Tibial artery (tissue), 4 donors: ENCODE results near the gene TNFSF11.
"Not testable (repeated sequence)": the region's sequence is repeated elsewhere in the genome, so short reads cannot be mapped to it uniquely, and the experiment has no call there.

Source experiments
- DNase-seq, 2 donors: peaks; one replicate each; pipeline ENCODE4 v3.0.0-alpha.2; 2019
- H3K27ac ChIP-seq, 2 donors: fragments of 200-600 bp; sonication (generic) in 1 of 2; 1 replicate in 1 of 2; 2 replicates in 1 of 2; pipeline ENCODE4 v1.5.1; 2018 to 2019; ENCODE audit warnings: mild to moderate bottlenecking in 1 of 2
- H3K27me3 ChIP-seq, 2 donors: fragments of 200-600 bp; sonication (generic) in 1 of 2; one replicate each; pipeline versions ENCODE4 v1.5.1 to v1.6.0; 2016 to 2019
- H3K36me3 ChIP-seq, 3 donors: fragments of 200-600 bp; sonication (generic) in 2 of 3; one replicate each; pipeline ENCODE4 v1.5.1; 2016 to 2019; ENCODE audit warnings: mild to moderate bottlenecking in 2 of 3
- H3K4me1 ChIP-seq, 4 donors: fragments of 200-600 bp; sonication (generic) in 2 of 4; 1 replicate in 3 of 4; 2 replicates in 1 of 4; pipeline ENCODE4 v1.5.1; 2016 to 2019
- H3K4me3 ChIP-seq, 2 donors: fragments of 200-600 bp; sonication (generic) in 1 of 2; 1 replicate in 1 of 2; 2 replicates in 1 of 2; pipeline ENCODE4 v1.5.1; 2018 to 2019; ENCODE audit warnings: mild to moderate bottlenecking in 2 of 2
- H3K9me3 ChIP-seq, 3 donors: fragments of 200-600 bp; sonication (generic) in 1 of 3; one replicate each; pipeline ENCODE4 v1.5.1; 2016 to 2019
- CTCF ChIP-seq, 2 experiments: fragments of 200-600 bp in 1 of 2; fragments of 450-650 bp in 1 of 2; IDR thresholded peaks; one replicate each; pipeline ENCODE4 v1.5.1; 2017 to 2019; ENCODE audit warnings: antibody characterized with exemption in 2 of 2, mild to moderate bottlenecking in 1 of 2, moderate library complexity in 1 of 2
- intact Hi-C: fragments of 100-400 bp; cut with DNase I; formaldehyde crosslinking; loops from one replicate; pipeline ENCODE4 v1.15.0; 2023; ENCODE audit warnings: low total_unique reads

The TNFSF11 gene

GRCh38 chr13:42549552-42549936, 24.4 kb upstream of the TNFSF11 start:
- Histone ChIP-seq H3K9me3 (no peaks in the 10 kb centered on the region), H3K4me3 (no peak overlapping the region), H3K36me3 (no peaks in the 10 kb centered on the region), H3K4me1 (no peaks in the 10 kb centered on the region), H3K27me3 (no peaks in the 10 kb centered on the region), H3K27ac (no peak overlapping the region)
- no peak for DNase-seq
- intact Hi-C loops: no loop called here
- TF ChIP-seq CTCF (IDR thresholded peaks at IDR 0.05): no peak

- no peaks in the 10 kb centered on the region for H3K9me3 ChIP-seq
- H3K27me3 ChIP-seq: no peaks in the 10 kb centered on the region
- no peak overlapping the region for H3K27ac ChIP-seq
- H3K4me1 ChIP-seq: no peaks in the 10 kb centered on the region
- intact Hi-C loops: no loop called here
- DNase-seq: no peak
- H3K36me3 ChIP-seq: no peaks in the 10 kb centered on the region
- TF ChIP-seq CTCF (IDR thresholded peaks at IDR 0.05): no peak
- H3K4me3 ChIP-seq: no peak overlapping the region
These were observed 22.3 kb upstream of the TNFSF11 start for GRCh38 chr13:42551611-42552010.

GRCh38 chr13:42553098-42554046, 20.6 kb upstream of the TNFSF11 start:
- Histone ChIP-seq H3K27me3 (no peaks in the 10 kb centered on the region), H3K9me3 (no peaks in the 10 kb centered on the region), H3K36me3 (no peaks in the 10 kb centered on the region), H3K27ac (no peak overlapping the region), H3K4me3 (no peak overlapping the region), H3K4me1 (no peaks in the 10 kb centered on the region)
- no peak for DNase-seq
- intact Hi-C loops: no loop called here
- TF ChIP-seq CTCF (IDR thresholded peaks at IDR 0.05): no peak

GRCh38 chr13:42559057-42559456, 14.9 kb upstream of the TNFSF11 start:
- Histone ChIP-seq H3K9me3 (peaks cover 0 to 1% (median 0%) of the 10 kb centered on the region in 3 donors), H3K4me3 (no peak overlapping the region), H3K4me1 (no peaks in the 10 kb centered on the region)

GRCh38 chr13:42559573-42560218, 14.3 kb upstream of the TNFSF11 start:
- H3K9me3 ChIP-seq, DNase-seq, H3K36me3 ChIP-seq, H3K27me3 ChIP-seq, H3K4me3 ChIP-seq, H3K27ac ChIP-seq, H3K4me1 ChIP-seq, intact Hi-C loops: not testable (repeated sequence)

More at GRCh38 chr13:42559057-42559456, 14.9 kb upstream of the TNFSF11 start:
- no peak for TF ChIP-seq CTCF (IDR thresholded peaks at IDR 0.05)
- Histone ChIP-seq H3K27me3 (no peaks in the 10 kb centered on the region), H3K27ac (no peak overlapping the region), H3K36me3 (no peaks in the 10 kb centered on the region)
- no peak for DNase-seq
- intact Hi-C loops: no loop called here

- H3K27ac ChIP-seq, H3K27me3 ChIP-seq, H3K4me3 ChIP-seq, H3K36me3 ChIP-seq, intact Hi-C loops, H3K4me1 ChIP-seq, H3K9me3 ChIP-seq, DNase-seq: not testable (repeated sequence)
These were observed 13.6 kb upstream of the TNFSF11 start for GRCh38 chr13:42560320-42560719.
